Astrocyte of the hippocampus (primary cell): ENCODE data around the gene PPM1K.
"Not testable (repeated sequence)": the region's sequence is repeated elsewhere in the genome, so short reads cannot be mapped to it uniquely, and the experiment has no call there.

Experiments used
- DNase-seq: peaks from one replicate; pipeline ENCODE4 v3.0.0; 2011; ENCODE audit warnings: low read depth, low spot score

The PPM1K gene

GRCh38 chr4:88284439-88285234, at the start of gene PPM1K:
TSS of gene PPM1K (minus strand) at chr4:88284561. CDS start at chr4:88278583, 5,978 bp downstream.
- DNase-seq, result peak; percentile 100

- DNase-seq, result no peak
These were observed 49.5 kb upstream of the PPM1K start for GRCh38 chr4:88333741-88334405.

- no peak for DNase-seq
These were observed 43.3 kb upstream of the PPM1K start for GRCh38 chr4:88327665-88328064.

GRCh38 chr4:88320780-88321373, 36.5 kb upstream of the PPM1K start:
- DNase-seq, result peak; percentile 64

- DNase-seq, result no peak
These were observed 35.9 kb upstream of the PPM1K start for GRCh38 chr4:88320224-88320779.

GRCh38 chr4:88318751-88319350, 34.5 kb upstream of the PPM1K start:
- no peak for DNase-seq

GRCh38 chr4:88315460-88316017, 31.2 kb upstream of the PPM1K start:
- no peak for DNase-seq

GRCh38 chr4:88313088-88313624, 28.8 kb upstream of the PPM1K start:
- DNase-seq, result not testable (repeated sequence)

GRCh38 chr4:88308587-88308986, 24.2 kb upstream of the PPM1K start:
- no peak for DNase-seq

- no peak for DNase-seq
These were observed 13.5 kb upstream of the PPM1K start for GRCh38 chr4:88297725-88298454.

- DNase-seq, result no peak
These were observed 12.8 kb upstream of the PPM1K start for GRCh38 chr4:88297212-88297516.

GRCh38 chr4:88296413-88297211, 12.3 kb upstream of the PPM1K start:
- no peak for DNase-seq

GRCh38 chr4:88295656-88296055, 11.3 kb upstream of the PPM1K start:
- no peak for DNase-seq

- DNase-seq, result peak; percentile 58
These were observed 6.6 kb upstream of the PPM1K start for GRCh38 chr4:88291003-88291402.

GRCh38 chr4:88286897-88287296, 2.5 kb upstream of the PPM1K start:
- DNase-seq, result peak; percentile 25

GRCh38 chr4:88285235-88285653, 883 bp upstream of the PPM1K start:
- DNase-seq, result no peak

GRCh38 chr4:88283661-88284438, 511 bp downstream of the PPM1K start:
- DNase-seq, result peak; percentile 80

- DNase-seq, result no peak
These were observed 4.0 kb downstream of the PPM1K start for GRCh38 chr4:88280228-88280795.

- DNase-seq, result no peak
These were observed 6.6 kb downstream of the PPM1K start for GRCh38 chr4:88277711-88278225.
